HEK293 (cell line): ENCODE measurements around the gene MYH14.

ENCODE experiments used
- CTCF ChIA-PET: fragments of 350-600 bp; formaldehyde crosslinking; extraction: SDS; loops from one replicate; lab custom pipeline; 2021; ENCODE audit warnings: antibody characterized with exemption; lab: Yijun Ruan, JAX
- POLR2A ChIA-PET: fragments of 300-600 bp; formaldehyde crosslinking; extraction: SDS; loops from one replicate; lab custom pipeline; 2020; ENCODE audit warnings: antibody characterized with exemption, inconsistent platforms; lab: Yijun Ruan, JAX
- H3K27ac ChIP-seq: fragments of 200-500 bp; sonication (Bioruptor generic); 2 replicates; pipeline ENCODE4 v1.5.1; 2014; ENCODE audit warnings: low read depth, low read length, control low read depth, inconsistent platforms; ENCODE audit errors: extremely low read depth
- H3K36me3 ChIP-seq, 2 experiments: fragments of 200-500 bp in 1 of 2; sonication (Bioruptor generic) in 1 of 2; 1 replicate in 1 of 2; 2 replicates in 1 of 2; pipeline ENCODE4 v1.5.1; 2014 to 2017; ENCODE audit warnings: inconsistent platforms in 2 of 2, low read length in 2 of 2; ENCODE audit not compliant: control insufficient read depth in 2 of 2, insufficient read depth in 1 of 2
- H3K4me1 ChIP-seq: fragments of 200-500 bp; sonication (Bioruptor generic); 2 replicates; pipeline ENCODE4 v1.5.1; 2014; ENCODE audit warnings: mild to moderate bottlenecking, low read length, inconsistent platforms; ENCODE audit not compliant: control insufficient read depth, insufficient read depth
- H3K4me3 ChIP-seq: 2 replicates; pipeline ENCODE4 v1.5.1; 2011; ENCODE audit warnings: low read depth, mild to moderate bottlenecking, control low read depth, low read length, moderate library complexity
- H3K9me3 ChIP-seq: fragments of 200-500 bp; sonication (Bioruptor generic); 2 replicates; pipeline ENCODE4 v1.5.1; 2014; ENCODE audit warnings: low read depth, low read length, inconsistent platforms; ENCODE audit not compliant: control insufficient read depth, insufficient read depth
- EGR2 ChIP-seq: fragments of 450-650 bp; formaldehyde crosslinking; IDR thresholded peaks from 2 replicates; pipeline ENCODE4 v1.5.1; 2016; ENCODE audit warnings: low read depth, missing biosample characterization, missing genetic modification characterization
- GLIS2 ChIP-seq: fragments of 450-650 bp; formaldehyde crosslinking; IDR thresholded peaks from 2 replicates; pipeline ENCODE4 v1.5.1; 2016; ENCODE audit warnings: missing biosample characterization, missing genetic modification characterization
- KLF8 ChIP-seq: fragments of 450-650 bp; formaldehyde crosslinking; IDR thresholded peaks from 2 replicates; pipeline ENCODE4 v1.5.1; 2016; ENCODE audit warnings: missing biosample characterization, missing genetic modification characterization
- OSR2 ChIP-seq: fragments of 450-650 bp; formaldehyde crosslinking; IDR thresholded peaks from 2 replicates; pipeline ENCODE4 v1.5.1; 2016; ENCODE audit warnings: missing biosample characterization, missing genetic modification characterization
- REPIN1 ChIP-seq: fragments of 450-650 bp; formaldehyde crosslinking; IDR thresholded peaks from 2 replicates; pipeline ENCODE4 v1.5.1; 2017; ENCODE audit warnings: missing biosample characterization, missing genetic modification characterization, low read depth
- SALL2 ChIP-seq: fragments of 450-650 bp; formaldehyde crosslinking; IDR thresholded peaks from 2 replicates; pipeline ENCODE4 v1.5.0; 2017; ENCODE audit warnings: missing biosample characterization, mild to moderate bottlenecking, missing genetic modification characterization, borderline replicate concordance
- ZBTB20 ChIP-seq: fragments of 450-650 bp; formaldehyde crosslinking; IDR thresholded peaks from 2 replicates; pipeline ENCODE4 v1.5.1; 2016; ENCODE audit warnings: missing biosample characterization, missing genetic modification characterization
- ZNF133 ChIP-seq: fragments of 450-650 bp; formaldehyde crosslinking; IDR thresholded peaks from 2 replicates; pipeline ENCODE4 v1.5.1; 2016; ENCODE audit warnings: missing biosample characterization, missing genetic modification characterization
- ZNF146 ChIP-seq: fragments of 450-650 bp; formaldehyde crosslinking; IDR thresholded peaks from 2 replicates; pipeline ENCODE4 v1.5.1; 2016; ENCODE audit warnings: missing biosample characterization, missing genetic modification characterization
- ZNF155 ChIP-seq: fragments of 450-650 bp; formaldehyde crosslinking; IDR thresholded peaks from 2 replicates; pipeline ENCODE4 v1.5.1; 2016; ENCODE audit warnings: missing biosample characterization, missing genetic modification characterization
- ZNF157 ChIP-seq: fragments of 450-650 bp; formaldehyde crosslinking; IDR thresholded peaks from 2 replicates; pipeline ENCODE4 v1.5.1; 2016; ENCODE audit warnings: missing biosample characterization, missing genetic modification characterization
- ZNF184 ChIP-seq: fragments of 450-650 bp; IDR thresholded peaks from 2 replicates; pipeline ENCODE4 v1.5.1; 2018; ENCODE audit warnings: missing biosample characterization, mild to moderate bottlenecking, missing genetic modification characterization
- ZNF202 ChIP-seq: fragments of 450-650 bp; formaldehyde crosslinking; IDR thresholded peaks from 2 replicates; pipeline ENCODE4 v1.5.1; 2016; ENCODE audit warnings: missing biosample characterization, missing genetic modification characterization, borderline replicate concordance
- ZNF274 ChIP-seq, 2 experiments: fragments of 200-500 bp in 1 of 2; fragments of 450-650 bp in 1 of 2; sonication (Bioruptor generic) in 1 of 2; formaldehyde crosslinking in 1 of 2; IDR thresholded peaks; 2 replicates each; pipeline versions ENCODE4 v1.5.1 to v1.6.1; 2014 to 2016; ENCODE audit warnings: borderline replicate concordance in 1 of 2, inconsistent platforms in 1 of 2, low read length in 1 of 2, missing biosample characterization in 1 of 2, missing genetic modification characterization in 1 of 2
- ZNF350 ChIP-seq: fragments of 450-650 bp; formaldehyde crosslinking; IDR thresholded peaks from 2 replicates; pipeline ENCODE4 v1.5.0; 2017; ENCODE audit warnings: missing biosample characterization, mild to moderate bottlenecking, missing genetic modification characterization
- ZNF416 ChIP-seq: fragments of 450-650 bp; formaldehyde crosslinking; IDR thresholded peaks from 2 replicates; pipeline ENCODE4 v1.5.1; 2016; ENCODE audit warnings: missing biosample characterization, missing genetic modification characterization
- ZNF48 ChIP-seq: fragments of 450-650 bp; formaldehyde crosslinking; IDR thresholded peaks from 2 replicates; pipeline ENCODE4 v1.5.1; 2016; ENCODE audit warnings: missing biosample characterization, missing genetic modification characterization
- ZNF544 ChIP-seq: fragments of 450-650 bp; formaldehyde crosslinking; IDR thresholded peaks from 2 replicates; pipeline ENCODE4 v1.5.0; 2017; ENCODE audit warnings: missing biosample characterization, missing genetic modification characterization
- ZNF555 ChIP-seq: fragments of 450-650 bp; formaldehyde crosslinking; conservative IDR thresholded peaks from 2 replicates; pipeline ENCODE4 v1.5.1; 2017; ENCODE audit warnings: missing biosample characterization, mild to moderate bottlenecking, missing genetic modification characterization, inconsistent platforms
- ZNF639 ChIP-seq: fragments of 450-650 bp; formaldehyde crosslinking; IDR thresholded peaks from 2 replicates; pipeline ENCODE4 v1.5.1; 2016; ENCODE audit warnings: missing biosample characterization, missing genetic modification characterization

The MYH14 gene

GRCh38 chr19:50322234-50322633 lies 118.8 kb downstream of the MYH14 start:
- TF ChIP-seq ZNF155 (tag by site-specific recombination) (no peak), GLIS2 (tag by site-specific recombination) (peak; percentile 45; the same call in 1 of the 2 replicates), ZNF146 (tag by site-specific recombination) (no peak), ZNF48 (no peak), EGR2 (tag by site-specific recombination) (no peak)
- no peaks in the 10 kb centered on the region for H3K4me1 ChIP-seq
- ChIA-PET POLR2A (no interaction called here), CTCF (interaction anchor here (0.6 kb wide), 1 partner anchor 29 kb away, joined by 3 read pairs; no protein-coding TSS in a partner anchor)
- no peak overlapping the region for H3K27ac ChIP-seq
- peaks cover 0 to 6% of the 10 kb centered on the region in 2 experiments; a peak in 1 of 3 replicates for H3K36me3 ChIP-seq
- no peaks in the 10 kb centered on the region for H3K9me3 ChIP-seq
- H3K4me3 ChIP-seq = no peak overlapping the region

- Histone ChIP-seq H3K27ac (no peak overlapping the region), H3K36me3 (peaks cover 0 to 6% of the 10 kb centered on the region in 2 experiments; a peak in 1 of 3 replicates), H3K4me1 (no peaks in the 10 kb centered on the region; the same call in 1 of the 2 replicates), H3K9me3 (no peaks in the 10 kb centered on the region), H3K4me3 (no peak overlapping the region)
- ChIA-PET CTCF (no interaction called here), POLR2A (interaction anchor here (0.5 kb wide), 1 partner anchor 146 kb away, joined by 4 read pairs; no protein-coding TSS in a partner anchor)
- no peak for TF ChIP-seq ZNF184
- no peak for TF ChIP-seq ZNF350 (tag by site-specific recombination)
- no peak for TF ChIP-seq OSR2 (tag by site-specific recombination)
- TF ChIP-seq ZNF202 = no peak
- TF ChIP-seq ZNF274 (IDR thresholded peaks at IDR 0.05; ENCODE audit: low read length) = no peak
- TF ChIP-seq ZNF274 (tag by site-specific recombination; IDR thresholded peaks at IDR 0.05; ENCODE audit: borderline replicate concordance) = no peak
- TF ChIP-seq ZNF555 (tag by site-specific recombination) = no peak
- no peak for TF ChIP-seq ZNF639
- TF ChIP-seq SALL2 (tag by site-specific recombination) = no peak
- TF ChIP-seq ZNF416 (tag by site-specific recombination) = no peak
- TF ChIP-seq ZNF133 (tag by site-specific recombination) = no peak
- TF ChIP-seq REPIN1 (tag by site-specific recombination) = no peak
- TF ChIP-seq ZNF157 (tag by site-specific recombination) = no peak
Measured at GRCh38 chr19:50322931-50323781, 119.7 kb downstream of the MYH14 start.

GRCh38 chr19:50323782-50324133 lies 120.3 kb downstream of the MYH14 start:
- Histone ChIP-seq H3K36me3 (peaks cover 0 to 6% of the 10 kb centered on the region in 2 experiments; a peak in 1 of 3 replicates), H3K4me1 (no peaks in the 10 kb centered on the region; the same call in 1 of the 2 replicates)
- POLR2A ChIA-PET = interaction anchor here (1.3 kb wide), 1 partner anchor 8 kb away, joined by 3 read pairs; no protein-coding TSS in a partner anchor
- TF ChIP-seq ZNF544 (tag by site-specific recombination) (no peak), ZBTB20 (tag by site-specific recombination) (no peak), KLF8 (tag by site-specific recombination) (no peak)
- TF ChIP-seq, all 188 proteins: peak for 0
- no peak overlapping the region for H3K4me3 ChIP-seq
- no peak overlapping the region for H3K27ac ChIP-seq
- CTCF ChIA-PET = no interaction called here
- no peaks in the 10 kb centered on the region for H3K9me3 ChIP-seq
